HepG2 (cell line): ENCODE data around the gene SNX3. TPM values are rescaled to one million over a fixed set of nuclear protein-coding genes. Genes with fewer than 3 reads are reported as not detected.

Source experiments
- AFF4 ChIP-seq: sonication (generic); formaldehyde crosslinking; IDR thresholded peaks from 2 replicates; pipeline ENCODE4 v1.4.0; 2020; ENCODE audit warnings: missing genetic modification reagents
- BCLAF1 ChIP-seq: fragments of 450-650 bp; IDR thresholded peaks from 2 replicates; pipeline ENCODE4 v1.6.1; 2017; ENCODE audit warnings: mild to moderate bottlenecking
- GPN1 ChIP-seq: sonication (generic); formaldehyde crosslinking; IDR thresholded peaks from 2 replicates; pipeline ENCODE4 v1.5.1; 2020; ENCODE audit warnings: missing genetic modification reagents, borderline replicate concordance
- GTF2F1 ChIP-seq: fragments of 150-350 bp; IDR thresholded peaks from 2 replicates; pipeline ENCODE4 v1.6.1; 2014; ENCODE audit warnings: low read length
- KDM3A ChIP-seq: IDR thresholded peaks from 2 replicates; pipeline ENCODE4 v1.6.1; 2018; ENCODE audit warnings: low read depth, missing compliant biosample characterization
- KDM4B ChIP-seq: sonication (generic); formaldehyde crosslinking; IDR thresholded peaks from 2 replicates; pipeline ENCODE4 v1.4.0; 2020; ENCODE audit warnings: missing genetic modification reagents
- PAWR ChIP-seq: sonication (generic); formaldehyde crosslinking; IDR thresholded peaks from 2 replicates; pipeline ENCODE4 v1.4.0; 2020; ENCODE audit warnings: missing genetic modification reagents, mild to moderate bottlenecking, borderline replicate concordance
- RAD21 ChIP-seq: fragments of 450-650 bp; formaldehyde crosslinking; IDR thresholded peaks from 2 replicates; pipeline ENCODE4 v1.5.0; 2020; ENCODE audit warnings: mild to moderate bottlenecking
- REPIN1 ChIP-seq: sonication (generic); formaldehyde crosslinking; IDR thresholded peaks from 2 replicates; pipeline ENCODE4 v1.8.0; 2022; ENCODE audit warnings: missing genetic modification reagents, low read depth, mild to moderate bottlenecking, borderline replicate concordance
- SCMH1 ChIP-seq: sonication (generic); formaldehyde crosslinking; IDR thresholded peaks from 2 replicates; pipeline ENCODE4 v1.9.0; 2021; ENCODE audit warnings: missing genetic modification reagents, mild to moderate bottlenecking, borderline replicate concordance
- SMC3 ChIP-seq: IDR thresholded peaks from 2 replicates; pipeline ENCODE4 v1.6.1; 2011; ENCODE audit warnings: low read length, improper control_type of control experiment
- STAG1 ChIP-seq: sonication (generic); formaldehyde crosslinking; IDR thresholded peaks from 2 replicates; pipeline ENCODE4 v1.4.0; 2020; ENCODE audit warnings: missing genetic modification reagents
- TCF7 ChIP-seq: sonication (generic); IDR thresholded peaks from 2 replicates; pipeline ENCODE4 v1.6.1; 2016; ENCODE audit warnings: antibody characterized with exemption, low read depth
- ZFP41 ChIP-seq: sonication (generic); formaldehyde crosslinking; IDR thresholded peaks from 2 replicates; pipeline ENCODE4 v1.4.0; 2020; ENCODE audit warnings: mild to moderate bottlenecking, missing genetic modification reagents, borderline replicate concordance
- ZNF24 ChIP-seq: fragments of 450-650 bp; IDR thresholded peaks from 2 replicates; pipeline ENCODE4 v1.6.1; 2017; ENCODE audit warnings: antibody characterized with exemption, mild to moderate bottlenecking
- ZNF431 ChIP-seq: sonication (generic); formaldehyde crosslinking; IDR thresholded peaks from 2 replicates; pipeline ENCODE4 v1.9.0; 2022; ENCODE audit warnings: missing genetic modification reagents, low read depth, mild to moderate bottlenecking, borderline replicate concordance
- ZNF543 ChIP-seq: sonication (generic); formaldehyde crosslinking; IDR thresholded peaks from 2 replicates; pipeline ENCODE4 v1.4.0; 2020; ENCODE audit warnings: mild to moderate bottlenecking, missing genetic modification reagents
- ZSCAN30 ChIP-seq: sonication (generic); formaldehyde crosslinking; IDR thresholded peaks from 2 replicates; pipeline ENCODE4 v1.5.0; 2020; ENCODE audit warnings: mild to moderate bottlenecking, missing genetic modification reagents
- polyA plus RNA-seq, 8 experiments: library from polyadenylated mRNA; depleted of rRNA in 3 of 8; stranded (reverse) in 7 of 8; unstranded in 1 of 8; fragments of >200 nt; fragmentation: Illumina TruSeq in 4 of 8; extraction: Trizol in 4 of 8; gene quantifications; 2 replicates each; pipeline versions ENCODE4 v1.2.1 to v1.2.3, GENCODE V29; 2011 to 2016; ENCODE audit warnings: low read depth in 4 of 8, missing spikeins in 1 of 8, mixed read lengths in 1 of 8; ENCODE audit not compliant: insufficient read depth in 1 of 8
- total RNA-seq, 5 experiments: library from RNA; depleted of rRNA; stranded (reverse); fragments of >200 nt; fragmentation: Illumina TruSeq; extraction: Trizol; gene quantifications; 2 replicates each; pipeline ENCODE4 v1.2.3, GENCODE V29; 2016; ENCODE audit warnings: low read depth in 1 of 5
- TF ChIP-seq, protein P1 (sequence below): sonication (generic); formaldehyde crosslinking; IDR thresholded peaks from 2 replicates; pipeline ENCODE4 v1.4.0; 2020; ENCODE audit warnings: missing genetic modification reagents; ENCODE audit errors: not compliant biosample characterization
- TF ChIP-seq, protein P2 (sequence below): sonication (generic); formaldehyde crosslinking; IDR thresholded peaks from 2 replicates; pipeline ENCODE4 v1.4.0; 2020; ENCODE audit warnings: missing genetic modification reagents, borderline replicate concordance

SNX3 gene
- total and polyA plus RNA-seq, 2 of the 13 experiments (the other 11 are each of a cell fraction or from before 2014, with no cell fraction given), result 84.9 to 226 TPM

DNA sequence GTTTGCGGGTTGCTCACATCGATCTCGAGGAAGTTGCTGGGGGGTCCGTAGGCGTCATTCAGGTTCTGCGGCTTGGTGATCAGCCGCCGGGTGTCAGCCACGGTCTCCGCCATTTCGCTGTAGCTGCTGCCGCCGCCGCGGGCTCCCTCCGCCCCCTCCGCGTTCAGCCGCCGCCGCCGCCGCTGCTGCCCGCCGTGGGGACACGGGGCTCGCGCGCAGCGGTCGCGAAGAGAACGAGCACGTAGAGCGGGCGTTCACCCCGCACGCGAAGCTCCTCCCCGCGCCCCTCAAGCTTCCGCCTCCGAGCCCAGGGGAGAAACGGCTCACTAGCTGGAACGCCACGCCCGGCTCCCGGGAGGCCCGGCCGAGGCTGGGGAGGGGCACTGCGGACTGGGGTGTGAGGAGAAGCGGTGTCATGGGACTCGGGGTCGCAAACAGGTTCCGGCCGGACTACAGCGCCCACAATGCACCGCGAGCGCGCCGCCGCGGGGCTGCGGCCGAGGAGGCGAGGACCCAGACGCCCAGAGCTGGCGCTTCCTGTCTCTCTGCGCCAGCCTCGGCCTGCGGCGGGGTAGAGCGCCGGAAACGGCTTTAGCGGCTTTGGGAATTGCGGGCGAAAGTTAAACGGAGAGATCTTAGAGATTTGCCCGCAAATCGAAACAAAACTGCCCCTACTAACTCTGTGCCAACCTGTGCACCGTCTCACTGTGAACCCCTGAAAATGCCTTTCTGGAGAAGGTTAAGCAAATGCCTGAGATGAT is at the start of gene SNX3 (continued):
- TF ChIP-seq, protein P1, sequence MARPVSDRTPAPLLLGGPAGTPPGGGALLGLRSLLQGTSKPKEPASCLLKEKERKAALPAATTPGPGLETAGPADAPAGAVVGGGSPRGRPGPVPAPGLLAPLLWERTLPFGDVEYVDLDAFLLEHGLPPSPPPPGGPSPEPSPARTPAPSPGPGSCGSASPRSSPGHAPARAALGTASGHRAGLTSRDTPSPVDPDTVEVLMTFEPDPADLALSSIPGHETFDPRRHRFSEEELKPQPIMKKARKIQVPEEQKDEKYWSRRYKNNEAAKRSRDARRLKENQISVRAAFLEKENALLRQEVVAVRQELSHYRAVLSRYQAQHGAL (CRISPR knock-in tag), result no peak
- TF ChIP-seq KDM3A (CRISPR knock-in tag) (peak; percentile 83; the same call in 1 of the 2 replicates), ZNF543 (CRISPR knock-in tag) (no peak; the same call in 1 of the 2 replicates), REPIN1 (peak; percentile 55), RAD21 (no peak), AFF4 (CRISPR knock-in tag) (no peak), SMC3 (0 out of 2 replicates have a peak, but pooled peaks have one; percentile 1), STAG1 (CRISPR knock-in tag) (no peak; the same call in 1 of the 2 replicates), TCF7 (no peak), SCMH1 (CRISPR knock-in tag) (no peak), BCLAF1 (no peak), GPN1 (CRISPR knock-in tag) (no peak), PAWR (CRISPR knock-in tag) (no peak), ZSCAN30 (CRISPR knock-in tag) (no peak), KDM4B (CRISPR knock-in tag) (no peak; the same call in 1 of the 2 replicates), ZFP41 (CRISPR knock-in tag) (no peak), ZNF431 (peak; percentile 69; the same call in 1 of the 2 replicates), GTF2F1 (no peak), ZNF24 (no peak)
- TF ChIP-seq, protein P2, sequence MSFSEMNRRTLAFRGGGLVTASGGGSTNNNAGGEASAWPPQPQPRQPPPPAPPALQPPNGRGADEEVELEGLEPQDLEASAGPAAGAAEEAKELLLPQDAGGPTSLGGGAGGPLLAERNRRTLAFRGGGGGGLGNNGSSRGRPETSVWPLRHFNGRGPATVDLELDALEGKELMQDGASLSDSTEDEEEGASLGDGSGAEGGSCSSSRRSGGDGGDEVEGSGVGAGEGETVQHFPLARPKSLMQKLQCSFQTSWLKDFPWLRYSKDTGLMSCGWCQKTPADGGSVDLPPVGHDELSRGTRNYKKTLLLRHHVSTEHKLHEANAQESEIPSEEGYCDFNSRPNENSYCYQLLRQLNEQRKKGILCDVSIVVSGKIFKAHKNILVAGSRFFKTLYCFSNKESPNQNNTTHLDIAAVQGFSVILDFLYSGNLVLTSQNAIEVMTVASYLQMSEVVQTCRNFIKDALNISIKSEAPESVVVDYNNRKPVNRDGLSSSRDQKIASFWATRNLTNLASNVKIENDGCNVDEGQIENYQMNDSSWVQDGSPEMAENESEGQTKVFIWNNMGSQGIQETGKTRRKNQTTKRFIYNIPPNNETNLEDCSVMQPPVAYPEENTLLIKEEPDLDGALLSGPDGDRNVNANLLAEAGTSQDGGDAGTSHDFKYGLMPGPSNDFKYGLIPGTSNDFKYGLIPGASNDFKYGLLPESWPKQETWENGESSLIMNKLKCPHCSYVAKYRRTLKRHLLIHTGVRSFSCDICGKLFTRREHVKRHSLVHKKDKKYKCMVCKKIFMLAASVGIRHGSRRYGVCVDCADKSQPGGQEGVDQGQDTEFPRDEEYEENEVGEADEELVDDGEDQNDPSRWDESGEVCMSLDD (CRISPR knock-in tag), result no peak
